ENCODE results near the gene CAMK2A. TPM values are rescaled to one million over a fixed set of nuclear protein-coding genes. Genes with fewer than 3 reads are reported as not detected.

CAMK2A gene
- polyA plus RNA-seq, 3 donors, result 5.4 to 6.4 (median 6.0) TPM

DNA sequence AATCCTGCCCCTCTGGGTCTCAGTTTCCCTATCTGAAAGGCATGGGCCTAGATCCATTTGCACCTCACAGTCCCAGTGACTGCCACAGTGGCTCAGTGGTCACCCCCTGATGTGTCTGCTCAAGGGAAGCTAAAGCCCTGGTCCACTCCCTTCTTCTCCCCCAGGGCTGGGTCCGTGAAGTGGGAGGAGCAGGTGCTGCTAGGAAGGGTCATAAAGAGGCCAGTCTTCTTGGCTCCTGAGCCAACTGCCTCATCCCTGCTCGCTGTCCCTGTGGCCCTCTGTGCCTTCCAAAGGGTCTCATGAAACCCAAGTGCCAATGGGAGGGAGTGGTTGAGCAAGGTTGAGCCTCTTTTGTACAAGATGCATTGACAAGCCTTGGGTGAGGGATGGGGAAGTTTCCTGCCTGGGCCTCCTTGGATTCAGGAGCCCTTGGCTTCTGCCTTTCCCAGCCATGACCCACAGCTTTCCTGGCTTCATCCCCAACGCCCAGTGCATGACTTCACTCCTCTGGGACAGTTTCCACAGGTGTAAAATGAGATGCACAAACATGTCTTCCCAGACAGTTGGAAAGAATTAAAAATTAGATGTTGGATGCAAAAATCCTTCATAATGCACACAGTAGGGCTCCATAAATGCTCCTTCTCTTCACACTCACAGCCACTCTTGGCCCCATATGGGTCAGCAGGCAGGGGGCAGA is 101.3 kb downstream of the CAMK2A start:
- DNase-seq, result no peak

DNA sequence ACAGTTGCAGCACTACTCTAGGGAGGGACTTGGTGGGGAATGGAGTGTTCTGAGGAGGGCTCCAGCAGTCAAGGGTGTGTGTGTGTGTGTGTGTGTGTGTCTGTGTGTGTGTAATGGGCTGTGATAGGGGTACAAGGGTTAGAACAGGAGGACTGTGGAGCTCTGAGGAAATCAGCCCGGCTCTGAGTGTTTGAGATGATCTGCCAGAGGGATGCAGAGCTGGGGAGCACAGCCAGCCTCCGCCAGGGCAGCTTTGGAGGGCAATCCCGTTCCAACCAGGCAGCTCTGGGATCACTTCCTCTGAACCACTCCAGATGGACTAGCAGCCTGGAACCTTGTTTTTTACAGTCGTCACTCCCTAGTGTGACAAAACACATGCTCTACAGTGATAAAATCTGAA is 102.7 kb downstream of the CAMK2A start:
- no peak for DNase-seq

DNA sequence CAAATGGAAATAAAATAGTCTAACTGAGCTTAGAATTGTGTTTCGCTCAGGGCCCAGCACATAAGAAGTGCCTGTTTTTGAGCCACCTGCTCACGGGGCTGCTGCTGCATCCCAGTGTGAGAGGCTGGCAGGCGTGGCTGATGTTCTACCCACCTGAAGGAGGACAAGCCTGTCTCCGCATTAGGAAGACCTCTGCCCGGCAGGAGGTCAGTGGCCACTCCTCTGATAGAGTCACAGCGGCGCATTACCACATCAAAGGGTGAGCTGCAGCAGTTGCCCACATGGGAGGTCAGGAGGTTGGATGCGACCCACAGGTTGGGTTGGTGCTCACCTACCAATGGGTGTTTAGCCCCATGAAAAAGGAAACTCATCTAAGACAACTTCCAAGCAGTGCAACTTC is 103.4 kb downstream of the CAMK2A start:
- DNase-seq, result no peak

DNA sequence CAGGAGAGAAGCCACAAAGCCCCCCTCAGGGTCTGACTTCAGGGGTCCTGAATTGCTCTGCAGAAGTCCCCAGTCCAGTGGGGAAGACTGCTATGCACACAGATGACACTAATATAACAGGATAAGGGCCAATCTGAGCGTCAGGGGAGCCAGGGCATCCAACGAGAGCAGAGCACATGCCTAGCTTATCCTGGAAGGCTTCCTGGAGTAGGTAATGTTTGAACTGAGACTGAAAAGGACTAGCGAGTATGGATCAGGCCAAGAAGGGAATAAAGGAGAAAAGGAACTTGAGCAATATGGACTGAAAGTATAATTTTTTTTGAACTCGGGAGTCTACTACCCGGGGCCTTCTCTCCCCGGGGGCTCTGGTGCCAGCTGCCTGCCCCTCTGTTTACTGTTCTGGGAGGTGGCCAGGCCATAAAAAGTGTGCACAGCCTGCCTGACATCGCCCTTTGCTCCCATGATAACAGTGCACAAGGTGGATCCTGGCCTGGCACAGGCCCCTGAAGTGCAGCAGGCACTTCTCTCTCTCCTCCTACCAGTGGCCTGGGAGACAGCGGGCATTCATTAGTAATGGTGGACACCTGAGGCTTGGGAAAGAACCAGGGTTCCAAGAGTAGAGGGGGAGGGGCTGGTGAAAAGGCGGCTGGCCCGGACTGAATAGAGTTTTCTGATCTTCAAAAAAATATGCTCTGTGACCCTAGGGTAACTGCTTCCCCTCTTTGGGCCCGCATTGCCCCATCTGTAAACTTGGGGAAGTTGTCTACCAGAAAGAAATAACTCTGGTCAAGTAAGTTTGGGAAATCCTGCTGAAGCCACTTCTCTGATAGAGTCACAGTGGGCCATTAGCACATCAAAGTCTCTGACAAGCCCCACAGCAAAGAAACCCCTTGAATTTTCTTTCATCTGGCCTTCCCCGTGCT is 104.3 kb downstream of the CAMK2A start:
- DNase-seq, result no peak

DNA sequence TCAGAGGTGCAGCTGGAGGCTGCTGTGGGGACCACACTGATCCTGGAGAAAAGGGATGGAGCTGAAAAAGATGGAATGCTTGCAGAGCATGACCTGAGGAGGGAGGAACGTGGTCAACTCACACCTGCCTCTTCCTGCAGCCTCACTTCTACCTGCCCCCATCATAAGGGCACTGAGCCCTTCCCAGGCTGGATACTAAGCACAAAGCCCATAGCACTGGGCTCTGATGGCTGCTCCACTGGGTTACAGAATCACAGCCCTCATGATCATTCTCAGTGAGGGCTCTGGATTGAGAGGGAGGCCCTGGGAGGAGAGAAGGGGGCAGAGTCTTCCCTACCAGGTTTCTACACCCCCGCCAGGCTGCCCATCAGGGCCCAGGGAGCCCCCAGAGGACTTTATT is 105.6 kb downstream of the CAMK2A start:
- no peak for DNase-seq

DNA sequence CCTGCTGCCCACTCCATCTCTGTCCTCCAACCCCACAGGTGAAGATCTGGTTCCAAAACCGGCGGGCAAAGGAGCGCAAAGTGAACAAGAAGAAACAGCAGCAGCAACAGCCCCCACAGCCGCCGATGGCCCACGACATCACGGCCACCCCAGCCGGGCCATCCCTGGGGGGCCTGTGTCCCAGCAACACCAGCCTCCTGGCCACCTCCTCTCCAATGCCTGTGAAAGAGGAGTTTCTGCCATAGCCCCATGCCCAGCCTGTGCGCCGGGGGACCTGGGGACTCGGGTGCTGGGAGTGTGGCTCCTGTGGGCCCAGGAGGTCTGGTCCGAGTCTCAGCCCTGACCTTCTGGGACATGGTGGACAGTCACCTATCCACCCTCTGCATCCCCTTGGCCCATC is 106.1 kb downstream of the CAMK2A start:
- no peak for DNase-seq

DNA sequence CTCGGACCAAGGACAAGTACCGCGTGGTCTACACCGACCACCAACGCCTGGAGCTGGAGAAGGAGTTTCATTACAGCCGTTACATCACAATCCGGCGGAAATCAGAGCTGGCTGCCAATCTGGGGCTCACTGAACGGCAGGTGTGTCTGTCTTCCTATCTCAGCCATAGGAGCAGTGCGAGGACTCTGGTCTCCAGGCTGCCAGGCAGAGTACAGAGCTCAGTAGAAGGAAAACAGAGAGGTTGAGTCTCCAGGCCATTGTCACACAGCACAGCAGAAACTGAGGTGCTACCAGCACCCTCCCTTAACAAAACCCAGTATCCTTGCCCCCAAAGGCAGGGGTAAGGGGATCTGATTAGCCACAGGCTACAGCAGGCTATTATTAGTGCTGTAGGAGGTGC is 106.8 kb downstream of the CAMK2A start:
- no peak for DNase-seq

DNA sequence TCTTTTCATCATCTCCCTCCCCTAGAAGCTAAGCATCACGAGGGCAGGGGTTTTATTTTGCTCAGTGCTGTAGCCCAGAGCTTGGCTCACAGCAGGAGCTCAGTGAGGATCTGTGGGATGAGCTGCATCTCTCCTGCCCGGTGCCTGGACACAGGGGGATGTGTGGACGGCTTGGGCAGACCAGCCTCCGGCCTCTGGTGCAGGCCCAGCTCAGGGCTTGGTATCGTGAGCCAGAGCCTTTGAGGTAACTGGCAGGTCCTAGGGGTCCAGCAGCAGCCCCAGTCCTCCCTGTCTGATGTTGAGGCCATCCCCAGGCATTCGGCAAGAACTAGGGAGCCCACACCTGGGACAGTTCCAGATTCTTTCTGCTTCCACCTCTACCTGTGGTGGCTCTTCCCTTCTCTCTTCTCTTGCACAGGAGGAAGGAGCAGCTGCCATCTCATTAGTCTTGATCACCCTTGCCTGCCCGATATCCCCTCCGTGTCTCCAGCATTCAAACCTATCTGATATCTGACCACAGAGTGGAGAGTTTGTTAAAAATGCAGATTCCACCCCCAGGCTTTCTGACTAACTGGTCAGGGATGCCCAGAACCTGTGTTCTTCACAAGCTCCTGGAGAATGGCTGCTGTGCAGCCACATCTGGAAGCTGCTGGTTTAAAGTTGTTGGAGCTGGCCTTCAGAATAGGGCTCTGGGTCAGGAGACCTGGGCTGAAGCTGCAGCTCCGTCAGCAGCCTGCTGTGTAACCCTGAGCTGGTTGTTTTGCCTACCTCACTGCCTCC is 107.6 kb downstream of the CAMK2A start:
- DNase-seq, result no peak

DNA sequence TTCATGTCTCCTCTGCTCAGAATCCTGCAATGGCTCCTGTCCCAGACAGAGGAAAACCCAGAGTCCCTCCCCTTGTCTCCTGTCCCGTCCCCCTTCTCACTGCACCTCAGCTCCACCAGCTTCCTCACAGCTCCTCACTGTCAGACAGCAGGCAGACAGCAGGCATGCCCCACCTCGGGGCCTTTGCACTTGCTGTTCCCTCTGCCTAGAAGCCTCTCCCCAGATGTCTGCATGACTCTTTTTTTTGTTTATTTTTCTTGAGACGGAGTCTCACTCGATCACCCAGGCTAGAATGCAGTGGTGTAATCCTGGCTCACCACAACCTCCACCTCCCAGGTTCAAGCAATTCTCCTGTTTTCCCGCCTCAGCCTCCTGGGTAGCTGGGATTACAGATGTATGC is 108.5 kb downstream of the CAMK2A start:
- no peak for DNase-seq

DNA sequence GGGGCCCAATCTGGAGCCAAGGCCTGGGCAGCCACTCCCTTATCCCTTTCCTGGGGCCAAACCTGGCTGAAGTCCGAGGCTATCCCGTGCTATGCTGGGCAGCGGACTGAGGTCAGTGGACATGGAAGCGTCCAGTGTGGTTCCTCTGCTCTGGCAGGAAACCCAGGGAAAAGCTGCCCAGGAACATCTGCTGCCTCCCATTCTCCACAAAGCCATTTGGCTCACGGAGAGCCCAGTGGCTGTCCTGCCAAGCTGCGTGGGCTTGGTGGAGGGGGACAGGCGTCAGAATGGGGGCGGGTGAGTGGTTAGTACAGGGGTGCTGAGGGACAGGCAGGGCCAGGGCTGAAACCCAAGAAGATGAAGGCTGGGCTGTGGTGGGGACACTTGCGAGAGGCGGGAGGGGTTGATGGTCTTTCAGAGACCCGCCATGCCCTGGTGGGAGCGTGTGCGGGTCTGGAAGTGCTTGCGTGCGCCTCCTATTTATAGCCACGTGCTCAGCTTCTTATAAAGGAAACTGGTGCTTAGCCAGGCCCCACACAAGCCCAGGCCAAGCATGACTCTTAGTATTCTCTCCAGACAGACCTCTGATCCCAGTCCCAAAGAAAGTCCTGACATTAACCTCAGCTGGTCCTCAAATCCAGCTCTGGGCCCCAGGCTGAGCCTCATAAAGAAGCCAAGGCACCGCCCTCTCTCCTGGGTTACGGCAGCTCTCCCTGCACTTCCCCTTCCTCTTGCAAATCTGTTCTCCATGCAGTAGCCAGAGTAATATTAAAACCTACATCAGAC is 109.1 kb downstream of the CAMK2A start:
- no peak for DNase-seq

DNA sequence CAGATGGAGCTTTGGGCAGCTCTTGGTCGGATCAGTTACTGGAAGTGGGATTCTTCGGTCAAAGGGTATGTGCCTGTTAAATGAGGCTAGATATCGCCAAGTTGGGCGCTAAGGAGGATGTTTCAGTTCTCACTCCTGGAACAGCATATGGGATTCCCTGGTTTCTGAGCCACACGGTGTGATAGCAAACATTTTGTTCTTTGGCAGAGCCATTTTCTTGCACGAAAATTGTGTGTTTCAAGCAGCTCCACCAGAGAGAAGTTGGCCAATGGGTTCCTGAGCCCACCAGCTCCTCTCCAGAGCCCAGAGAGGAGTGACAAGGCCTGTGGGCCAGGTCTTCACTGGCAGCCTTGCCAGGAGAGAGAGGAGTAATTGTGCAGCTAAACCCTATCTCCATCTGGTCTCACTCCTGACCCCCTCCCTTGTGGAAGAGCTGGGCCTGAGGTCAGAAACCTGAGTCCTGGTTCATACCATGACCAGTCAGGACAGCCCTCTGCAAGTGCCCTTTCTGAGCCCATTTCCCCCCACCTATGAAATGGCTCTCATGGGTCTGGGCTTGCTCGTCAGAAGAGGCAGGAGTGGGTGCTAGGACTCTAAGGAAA is 110.5 kb downstream of the CAMK2A start:
- no peak for DNase-seq

DNA sequence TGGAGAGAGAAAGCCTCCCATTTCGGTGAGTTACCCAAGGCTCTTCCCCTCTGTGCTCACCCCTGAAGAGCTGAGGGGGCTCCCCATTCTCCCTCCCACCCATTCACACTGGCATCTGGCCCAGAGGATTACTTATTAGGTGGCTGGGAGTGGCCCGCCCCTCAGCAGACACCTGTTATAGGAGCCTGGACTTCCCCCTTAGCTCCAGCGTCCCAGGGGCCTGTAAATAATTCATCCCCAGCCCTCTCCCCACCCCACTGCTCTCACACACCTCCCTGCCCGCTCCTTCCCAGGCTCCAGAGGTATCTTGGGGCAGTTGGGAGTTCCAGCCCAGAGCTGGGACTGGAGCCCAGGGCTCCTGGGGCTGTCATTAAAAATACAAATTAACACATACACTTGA is 111.3 kb downstream of the CAMK2A start:
- DNase-seq, result no peak

DNA sequence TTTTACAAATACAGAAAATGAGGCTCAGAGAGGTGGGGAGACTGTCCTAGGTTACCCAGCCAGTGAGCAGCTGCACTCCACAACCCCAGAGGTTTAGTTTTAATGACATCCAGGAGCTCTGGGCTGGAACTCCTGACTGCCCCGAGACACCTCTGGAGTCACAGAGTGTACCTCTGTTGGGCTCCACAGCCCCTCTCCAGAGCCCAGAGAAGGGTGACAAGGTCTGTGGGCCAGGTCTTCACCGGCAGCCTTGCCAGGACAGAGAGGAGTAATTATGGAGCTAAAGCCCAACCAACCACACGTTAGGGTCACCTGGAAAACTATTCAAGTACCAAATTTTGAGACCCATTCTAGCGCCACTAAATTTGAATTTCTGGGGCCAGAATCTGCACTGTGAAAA is 111.9 kb downstream of the CAMK2A start:
- DNase-seq, result no peak

DNA sequence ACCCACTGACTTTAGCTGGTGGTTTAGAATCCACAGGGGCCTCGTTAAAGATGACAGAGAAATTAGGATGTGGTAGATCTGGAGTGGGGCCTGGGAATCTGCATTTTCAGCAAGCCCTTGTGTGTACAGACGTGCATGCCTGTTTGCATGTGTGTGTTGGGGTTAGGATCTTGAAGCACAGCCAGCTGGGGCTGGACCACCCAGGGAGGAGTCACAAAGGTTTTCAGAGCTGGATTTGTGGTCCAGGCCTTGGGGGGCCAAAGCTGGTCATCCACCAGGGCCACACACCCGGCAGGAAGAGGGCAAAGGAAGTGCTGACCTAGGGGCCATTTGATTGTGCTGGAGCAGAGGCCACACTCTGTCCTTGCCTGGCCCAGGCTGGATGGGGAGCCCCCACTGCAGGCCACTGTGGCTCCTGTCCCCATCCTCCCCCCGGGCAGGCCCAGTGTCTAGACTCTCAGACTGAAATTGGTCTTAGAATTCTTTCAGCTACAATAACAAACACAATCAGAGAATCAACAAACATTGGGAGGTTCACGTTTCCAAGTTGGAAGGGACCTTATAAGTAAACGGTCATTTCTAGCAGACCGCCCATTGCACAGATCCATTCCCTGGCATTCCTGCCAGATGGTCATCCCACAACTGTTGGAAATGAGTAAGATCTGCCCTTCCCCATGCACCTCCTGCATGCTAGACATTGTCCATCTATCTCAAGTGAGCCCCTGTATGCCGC is 112.7 kb downstream of the CAMK2A start:
- DNase-seq, result no peak

DNA sequence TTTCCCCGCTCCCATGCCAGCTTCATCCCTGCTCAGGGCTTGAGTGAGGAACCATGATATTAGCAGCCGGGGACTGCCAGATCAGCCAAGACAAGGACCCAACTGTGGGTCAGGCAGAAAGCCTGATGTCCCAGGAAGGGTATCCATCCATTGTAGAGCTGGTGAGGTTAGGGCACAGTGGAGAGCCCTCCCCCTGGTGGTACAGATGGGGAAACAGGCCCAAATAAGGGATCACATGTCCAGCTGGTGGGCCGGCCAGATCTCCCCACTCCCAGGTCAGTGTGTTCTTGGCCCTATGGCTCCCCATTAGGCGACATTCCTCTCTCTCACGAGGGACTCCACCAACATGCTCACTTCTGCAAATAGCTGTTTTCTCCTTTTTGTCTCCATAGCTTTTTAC is 114.0 kb downstream of the CAMK2A start:
- no peak for DNase-seq

DNA sequence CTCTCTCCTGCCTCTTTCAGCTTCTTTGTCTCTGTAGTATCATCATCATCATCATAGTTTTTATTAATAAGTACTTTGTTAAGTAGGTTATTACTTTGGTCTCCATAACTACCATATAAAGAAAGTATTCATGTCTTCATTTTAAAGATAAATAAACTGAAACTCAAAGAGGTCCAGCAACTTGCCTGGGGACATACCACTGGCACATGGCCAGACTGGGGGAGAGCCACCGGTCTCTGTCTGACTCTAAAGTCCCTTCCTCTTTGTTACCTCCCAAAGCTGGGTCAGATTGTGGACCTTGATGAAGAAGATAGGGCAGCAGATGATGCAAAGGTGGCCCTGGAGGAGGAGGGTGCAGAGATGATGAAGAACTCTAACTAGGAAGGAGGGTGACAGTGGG is 114.5 kb downstream of the CAMK2A start:
- DNase-seq, result no peak

DNA sequence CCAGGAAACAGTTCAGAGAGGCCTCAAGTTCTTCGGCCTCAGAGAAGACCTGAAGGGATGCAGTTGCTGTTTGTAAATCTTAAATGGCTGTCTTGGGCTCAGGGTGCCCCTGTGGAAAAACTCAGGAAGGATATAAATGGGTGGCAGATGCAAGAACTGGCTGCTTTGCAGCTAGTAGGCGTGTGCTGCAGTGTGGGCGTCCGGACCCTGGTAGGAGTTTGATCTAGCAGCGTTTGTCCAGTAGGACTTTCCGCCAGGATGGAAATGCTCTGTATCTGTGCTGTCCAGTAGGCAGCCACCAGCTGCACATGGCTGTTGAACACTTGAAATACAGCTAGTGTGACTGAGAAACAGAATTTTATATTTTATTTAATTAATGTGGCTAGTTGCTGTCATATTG is 115.3 kb downstream of the CAMK2A start:
- DNase-seq, result no peak

DNA sequence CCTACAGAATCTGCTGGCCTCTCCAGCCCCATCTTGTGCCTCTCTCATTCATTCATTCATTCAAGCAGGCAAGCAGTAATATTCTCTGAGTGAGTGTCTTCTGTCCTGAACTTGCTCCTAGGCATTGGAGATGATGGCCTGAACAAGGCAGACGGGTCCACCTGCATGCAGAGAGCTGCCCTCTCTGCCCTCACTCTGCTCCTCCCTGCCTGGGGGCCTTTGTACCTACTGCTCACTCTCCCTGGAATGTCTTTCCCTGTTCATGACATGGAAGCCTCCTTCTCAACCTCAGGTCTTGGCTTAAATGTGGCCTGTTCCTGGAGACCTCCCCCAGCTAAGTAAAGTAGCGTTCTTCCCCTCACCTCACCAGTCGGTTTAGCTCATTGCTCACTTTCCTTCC is 116.4 kb downstream of the CAMK2A start:
- no peak for DNase-seq

DNA sequence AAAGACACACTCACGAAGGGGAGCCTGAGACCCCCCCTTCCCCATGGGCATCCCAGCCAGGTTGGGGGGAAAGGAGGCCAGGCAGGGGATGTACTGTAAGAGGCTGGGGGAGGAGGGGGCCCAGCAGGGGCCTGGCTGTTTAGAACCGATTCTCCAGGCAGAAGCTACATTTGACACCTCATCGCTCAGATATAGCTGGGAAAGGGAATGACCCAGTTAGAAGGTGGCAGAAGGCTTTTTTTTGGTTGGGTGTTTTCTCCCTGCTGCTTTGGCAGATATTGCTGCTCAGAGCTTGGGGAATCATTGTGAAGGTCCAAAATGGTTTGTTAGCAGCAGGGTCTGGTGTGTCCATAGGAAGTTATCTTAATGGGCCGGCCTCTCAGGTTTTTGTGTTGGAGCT is 117.0 kb downstream of the CAMK2A start:
- DNase-seq, result no peak

DNA sequence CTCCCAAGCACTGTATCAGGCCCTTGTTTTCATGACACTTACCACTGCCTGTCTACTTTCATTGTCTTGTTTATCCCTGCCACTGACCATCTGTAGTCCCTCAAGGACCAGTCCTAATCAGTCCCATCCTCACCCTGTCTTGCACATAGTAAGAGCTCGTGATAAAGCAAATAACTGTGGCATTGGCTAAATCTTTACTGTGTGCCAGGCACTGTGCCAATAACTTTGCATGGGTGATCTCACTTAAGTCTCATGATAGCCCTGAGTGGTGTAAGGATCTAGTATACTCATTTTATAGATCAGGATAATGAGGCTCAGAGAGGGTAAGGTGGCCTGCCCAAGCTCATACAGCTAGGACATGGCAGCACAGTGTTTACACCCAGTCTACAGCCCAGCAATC is 117.4 kb downstream of the CAMK2A start:
- DNase-seq, result no peak
